HL-60 (cell line): ENCODE data around the gene VEGFB.

Source experiments
- DNase-seq, 2 experiments: peaks; one replicate each; pipeline ENCODE4 v3.0.0-alpha.2; 2010 to 2020; ENCODE audit warnings: low read depth in 1 of 2, low spot score in 1 of 2
- H3K27ac ChIP-seq: fragments of 250-450 bp; sonication (Bioruptor Pico); replicated peaks from 2 replicates; pipeline ENCODE4 v1.5.1; 2020; ENCODE audit warnings: mild to moderate bottlenecking, moderate library complexity
- H3K27me3 ChIP-seq: fragments of 250-450 bp; sonication (Bioruptor Pico); 2 replicates; pipeline ENCODE4 v1.5.1; 2021; ENCODE audit warnings: mild to moderate bottlenecking, moderate library complexity; ENCODE audit not compliant: insufficient read depth, poor library complexity, severe bottlenecking
- H3K4me3 ChIP-seq: replicated peaks from 2 replicates; pipeline ENCODE4 v1.5.1; 2011; ENCODE audit warnings: mild to moderate bottlenecking, control low read depth, low read length; ENCODE audit not compliant: insufficient read depth
- CTCF ChIP-seq: IDR thresholded peaks from one replicate; pipeline ENCODE4 v1.5.1; 2011; ENCODE audit warnings: low read length, control low read depth, inconsistent platforms; ENCODE audit not compliant: insufficient read depth
- GABPA ChIP-seq: IDR thresholded peaks from 2 replicates; pipeline ENCODE4 v1.6.1; 2012; ENCODE audit warnings: low read depth
- POLR2AphosphoS5 ChIP-seq: IDR thresholded peaks from 2 replicates; pipeline ENCODE4 v1.6.1; 2012; ENCODE audit warnings: low read depth
- REST ChIP-seq: IDR thresholded peaks from 2 replicates; pipeline ENCODE4 v1.6.1; 2012; ENCODE audit warnings: low read depth; ENCODE audit not compliant: insufficient replicate concordance
- SPI1 ChIP-seq: IDR thresholded peaks from 2 replicates; pipeline ENCODE4 v1.6.1; 2012; ENCODE audit warnings: low read depth, mild to moderate bottlenecking, borderline replicate concordance

VEGFB gene

GRCh38 chr11:64209563-64209843, 24.9 kb upstream of the VEGFB start:
- Histone ChIP-seq H3K27ac (no peak overlapping the region), H3K27me3 (no peaks in the 10 kb centered on the region), H3K4me3 (no peak overlapping the region)
- TF ChIP-seq CTCF (no peak), GABPA (no peak), SPI1 (no peak), POLR2AphosphoS5 (no peak), REST (no peak)
- DNase-seq, result no peak

GRCh38 chr11:64210301-64211020, 23.9 kb upstream of the VEGFB start:
- TF ChIP-seq CTCF (no peak), REST (no peak), POLR2AphosphoS5 (no peak), GABPA (no peak), SPI1 (no peak)
- DNase-seq, result no peak

GRCh38 chr11:64211181-64211872, 23.1 kb upstream of the VEGFB start:
- Histone ChIP-seq H3K4me3 (no peak overlapping the region), H3K27ac (no peak overlapping the region), H3K27me3 (no peaks in the 10 kb centered on the region)
- DNase-seq, result no peak
- TF ChIP-seq GABPA, result no peak
- no peak for TF ChIP-seq CTCF
- no peak for TF ChIP-seq REST
- no peak for TF ChIP-seq POLR2AphosphoS5
- no peak for TF ChIP-seq SPI1

More at GRCh38 chr11:64210301-64211020, 23.9 kb upstream of the VEGFB start:
- no peak overlapping the region for H3K27ac ChIP-seq
- no peaks in the 10 kb centered on the region for H3K27me3 ChIP-seq
- no peak overlapping the region for H3K4me3 ChIP-seq
